Measurements from ENCODE around the gene ANXA8L1. TPM values are rescaled to one million over a fixed set of nuclear protein-coding genes. Genes with fewer than 3 reads are reported as not detected.
"Not testable (repeated sequence)": the region's sequence is repeated elsewhere in the genome, so short reads cannot be mapped to it uniquely, and the experiment has no call there.

ANXA8L1 gene
- total and polyA plus RNA-seq, 2 of the 4 experiments (the other 2 are of a cell fraction): 0.18 to 0.32 TPM

- H2BK5ac ChIP-seq (ENCODE audit: low read depth, low read length, poor library complexity, severe bottlenecking); H2AFZ ChIP-seq (replicated peaks; ENCODE audit: low read length, poor library complexity); H3K23ac ChIP-seq (ENCODE audit: low read depth, low read length); H4K91ac ChIP-seq (ENCODE audit: insufficient read depth, low read depth, low read length); H2BK15ac ChIP-seq (ENCODE audit: low read depth, low read length); BruUV-seq (replicated peaks); in situ Hi-C loops (cut with MboI; ENCODE audit: low sequenced_read_pairs); H3K79me1 ChIP-seq (ENCODE audit: low read depth in 1 of 2, low read length in 2 of 2); H3K4ac ChIP-seq (ENCODE audit: low read depth, low read length); intact Hi-C loops (cut with micrococcal nuclease); H3K4me1 ChIP-seq (ENCODE audit: control insufficient read depth, insufficient read depth, low read length); POLR2A ChIA-PET (ENCODE audit: unreplicated experiment); H2AK5ac ChIP-seq (ENCODE audit: low read depth, low read length); ATAC-seq (ENCODE audit: low read depth); DNase-seq; H2BK120ac ChIP-seq (ENCODE audit: low read depth, low read length); H3K14ac ChIP-seq (replicated peaks; ENCODE audit: low read depth, low read length); H3K56ac ChIP-seq (ENCODE audit: extremely low read depth, insufficient read depth, low read length); H3K27ac ChIP-seq (ENCODE audit: insufficient read depth, low read length); H4K8ac ChIP-seq (ENCODE audit: low read depth in 2 of 2, low read length in 2 of 2); H3K18ac ChIP-seq (ENCODE audit: low read depth, low read length); H3K9me1 ChIP-seq (ENCODE audit: insufficient read depth, low read length); H4K5ac ChIP-seq (ENCODE audit: low read depth, low read length); H3K4me2 ChIP-seq (ENCODE audit: low read depth, low read length); H2AK9ac ChIP-seq (replicated peaks; ENCODE audit: low read depth, low read length, poor library complexity); H2BK20ac ChIP-seq (ENCODE audit: low read depth, low read length); H4K20me1 ChIP-seq (ENCODE audit: insufficient read depth, low read length); H3K36me3 ChIP-seq (ENCODE audit: control insufficient read depth, insufficient read depth, low read length); CTCF ChIA-PET; dilution Hi-C loops (cut with HindIII; ENCODE audit: low sequenced_read_pairs, unreplicated experiment); H3K27me3 ChIP-seq (ENCODE audit: control insufficient read depth, insufficient read depth, low read length); H3K9me3 ChIP-seq (ENCODE audit: control insufficient read depth, insufficient read depth, low read length); H3K4me3 ChIP-seq (ENCODE audit: insufficient read depth, low read depth, low read length); H3K9ac ChIP-seq (ENCODE audit: low read depth, low read length): not testable (repeated sequence)
- WGBS, 2 experiments (ENCODE audit: extremely low coverage in 2 of 2, insufficient read length in 1 of 2): no CpG with 5 or more reads among the region's 4 CpGs
These were observed 65.4 kb downstream of the ANXA8L1 start for GRCh38 chr10:46440942-46441341.

Other genes starting within 250 kb of the ANXA8L1 start
- gene ANTXRL, start 88.8 kb upstream of the ANXA8L1 start, total RNA-seq (2012; rRNA removed): not detected in 2 replicates
- not detected in 2 replicates for gene ANTXRL, start 88.8 kb upstream of the ANXA8L1 start, polyA plus RNA-seq (2012; rRNA removed)
- 0.83 and 1.1 TPM in 2 replicates for gene NPY4R, start 90.2 kb downstream of the ANXA8L1 start, total RNA-seq (2012; rRNA removed)
- 0.56 and 0.57 TPM in 2 replicates for gene NPY4R, start 90.2 kb downstream of the ANXA8L1 start, polyA plus RNA-seq (2012; rRNA removed)
- gene GPRIN2, start 180.9 kb downstream of the ANXA8L1 start, total RNA-seq (2012; rRNA removed): under 0.01 TPM in 1 of 2 replicates, not detected in the other
- gene GPRIN2, start 180.9 kb downstream of the ANXA8L1 start, polyA plus RNA-seq (2012; rRNA removed): not detected in 2 replicates
- gene SYT15, start 203.4 kb downstream of the ANXA8L1 start, total RNA-seq (2012; rRNA removed): 0.54 and 1.1 TPM in 2 replicates
- 0.42 and 0.68 TPM in 2 replicates for gene SYT15, start 203.4 kb downstream of the ANXA8L1 start, polyA plus RNA-seq (2012; rRNA removed)